Measurements from ENCODE around the gene TTC29.
"Not testable (repeated sequence)": the region's sequence is repeated elsewhere in the genome, so short reads cannot be mapped to it uniquely, and the experiment has no call there.

Gene TTC29

DNA sequence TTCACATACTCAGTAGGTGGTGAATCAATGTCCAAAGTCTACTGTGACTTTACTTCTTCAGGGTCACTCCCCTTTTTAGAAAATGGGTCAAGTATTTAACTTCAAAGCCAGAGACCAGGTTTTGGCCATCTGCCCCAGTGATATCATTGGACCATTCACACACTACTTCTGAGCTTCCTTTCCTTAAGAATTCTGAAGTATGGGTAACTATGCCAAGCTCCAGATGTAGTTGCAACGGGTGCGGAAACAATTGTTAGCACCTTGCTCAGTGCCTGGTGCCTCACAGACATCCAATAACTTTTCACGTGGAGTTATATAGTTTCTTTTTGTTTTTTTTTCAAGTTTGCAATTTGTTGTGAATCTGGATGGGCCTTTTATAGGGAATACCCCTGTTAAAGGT is 62.6 kb downstream of the TTC29 start:
- no peak overlapping the region for H3K4me3 ChIP-seq

DNA sequence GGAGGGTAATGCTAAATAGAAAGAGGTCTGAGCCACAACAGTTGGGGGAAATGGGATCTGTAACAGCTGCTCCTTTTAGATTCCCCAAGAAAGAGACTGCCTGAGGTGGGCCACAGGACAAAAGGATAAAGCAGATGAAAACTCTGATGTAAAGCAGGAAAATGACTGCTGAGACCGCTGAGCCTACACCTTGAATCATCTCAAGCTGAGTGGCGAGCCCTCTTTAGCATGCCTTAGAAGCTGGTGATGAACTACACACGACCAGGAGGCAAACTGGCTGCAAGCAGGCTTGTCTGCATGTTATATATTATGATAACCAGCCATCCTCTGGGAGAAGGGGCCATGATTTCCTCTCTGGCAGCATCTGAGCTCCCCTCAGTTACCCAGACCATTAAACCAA is 88.4 kb downstream of the TTC29 start:
- Histone ChIP-seq H3K4me3 (no peak overlapping the region), H3K27ac (no peak overlapping the region)

More for the DNA sequence above, 62.6 kb downstream of the TTC29 start:
- H3K27ac ChIP-seq = no peak overlapping the region

DNA sequence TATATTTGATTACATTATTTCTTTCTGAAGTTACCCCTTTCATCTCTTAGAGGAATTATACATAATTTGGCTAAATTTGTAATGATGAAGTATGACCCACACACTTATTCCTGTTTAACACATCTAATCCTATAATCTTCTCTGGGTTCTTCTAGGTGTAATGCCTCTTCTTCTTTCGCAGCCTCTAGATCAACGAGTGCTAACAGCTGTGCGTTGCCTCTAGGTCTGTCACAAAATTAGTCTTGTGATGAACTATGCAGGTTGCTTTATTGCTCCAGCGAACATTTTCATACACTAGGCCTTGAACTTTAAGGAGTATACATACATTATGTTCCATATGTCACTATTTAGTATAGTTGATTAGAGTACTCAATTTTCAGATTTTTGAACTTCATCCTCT is 89.9 kb downstream of the TTC29 start:
- H3K4me3 ChIP-seq = no peak overlapping the region
- no peak overlapping the region for H3K27ac ChIP-seq

DNA sequence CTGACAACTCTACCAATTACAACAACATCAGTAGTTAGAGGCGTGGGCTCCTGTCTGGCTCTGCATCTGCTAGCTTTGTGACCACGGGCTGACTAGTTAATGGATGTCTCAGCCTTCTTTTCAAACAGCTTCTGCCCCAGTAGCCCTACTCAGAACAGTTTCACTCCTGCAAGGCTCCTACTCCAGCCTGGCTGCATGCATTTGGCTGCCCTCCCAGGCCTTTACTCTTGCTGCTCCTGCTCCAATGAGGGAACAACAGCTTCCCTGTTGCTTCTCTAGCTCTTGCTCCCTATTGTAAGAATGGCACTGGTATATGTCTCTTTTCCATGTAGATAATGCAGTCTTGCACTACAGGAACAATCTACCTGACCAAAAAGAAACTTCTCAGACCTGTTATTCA is 93.3 kb downstream of the TTC29 start:
- no peak overlapping the region for H3K4me3 ChIP-seq
- no peak overlapping the region for H3K27ac ChIP-seq

DNA sequence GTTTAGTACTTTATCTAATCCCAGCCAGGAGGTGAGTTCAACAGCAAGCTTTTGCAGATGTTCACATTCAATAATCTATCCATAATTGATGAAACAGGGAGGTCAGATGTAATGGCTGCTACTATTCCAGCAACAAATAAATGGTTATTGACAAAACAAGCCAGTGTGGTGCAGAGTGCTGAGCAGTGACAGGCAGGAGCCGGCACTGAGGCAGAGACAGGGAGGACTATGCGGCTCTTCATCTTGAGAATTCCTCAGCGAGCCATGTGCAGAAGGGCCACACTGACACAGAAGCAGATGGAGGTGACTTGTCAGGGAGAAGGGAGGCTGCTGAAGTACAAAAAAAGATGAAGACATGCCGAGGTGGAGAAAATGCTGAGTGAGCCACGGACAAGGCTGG is 98.3 kb downstream of the TTC29 start:
- H3K27ac ChIP-seq = no peak overlapping the region

DNA sequence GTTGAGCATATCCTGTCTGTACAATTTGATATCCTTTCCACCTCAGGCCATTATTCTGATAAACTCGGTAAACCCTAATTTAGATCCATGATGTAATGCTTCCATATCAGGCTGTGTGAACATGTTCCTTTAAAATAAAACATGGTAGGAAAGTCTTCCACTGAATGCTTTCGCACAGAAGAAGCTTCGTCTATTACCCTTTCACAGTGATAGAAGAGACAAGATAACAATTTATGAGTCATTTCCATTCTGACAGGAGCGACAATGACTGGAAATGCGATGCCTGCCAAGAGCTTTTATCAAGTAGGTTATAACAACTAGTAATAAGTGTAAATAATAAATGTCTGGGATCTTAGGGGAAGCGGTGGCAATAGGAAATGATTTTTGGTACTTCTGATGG is 98.8 kb downstream of the TTC29 start:
- Histone ChIP-seq H3K27ac (no peak overlapping the region), H3K4me3 (no peak overlapping the region)

More for the DNA sequence above, 98.3 kb downstream of the TTC29 start:
- no peak overlapping the region for H3K4me3 ChIP-seq

DNA sequence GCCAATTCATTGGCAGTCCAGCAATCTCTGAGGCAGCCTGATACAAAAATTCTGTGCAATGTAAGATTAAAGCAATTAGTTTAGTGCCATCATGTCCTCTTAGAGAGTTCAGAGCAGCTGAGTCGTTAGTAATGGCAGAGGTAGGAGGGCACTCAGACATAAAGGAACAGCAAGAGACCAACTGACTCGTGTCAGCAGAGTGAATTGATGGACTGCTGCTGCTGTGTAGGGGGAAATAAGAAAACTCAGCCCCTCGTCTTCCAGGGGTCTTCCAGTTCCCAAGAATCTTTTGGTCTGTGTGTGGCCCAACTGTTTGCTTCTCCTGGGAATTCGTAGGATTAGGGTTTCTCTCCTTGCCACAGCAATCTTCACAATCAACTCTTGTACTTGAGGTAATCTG is 100.9 kb downstream of the TTC29 start:
- no peak overlapping the region for H3K27ac ChIP-seq
- H3K4me3 ChIP-seq = no peak overlapping the region

DNA sequence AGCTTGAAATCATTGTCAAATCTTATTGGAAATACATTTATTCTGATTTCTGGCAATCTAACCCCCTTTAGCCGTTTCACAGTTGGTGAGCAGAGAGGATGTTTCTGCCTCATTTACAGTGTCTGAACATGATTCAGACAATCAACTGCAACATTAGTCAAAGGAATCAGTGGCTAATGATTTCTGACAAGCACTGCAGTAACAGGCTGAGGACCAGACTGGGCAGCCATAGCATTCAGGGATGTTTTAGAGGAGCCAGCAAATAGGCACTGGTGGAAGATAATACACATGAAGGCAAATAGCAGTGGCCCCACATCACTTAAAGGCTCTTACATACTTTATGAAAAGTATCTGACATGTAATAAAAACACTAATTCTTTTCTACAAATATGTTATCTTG is 102.8 kb downstream of the TTC29 start:
- no peak overlapping the region for H3K4me3 ChIP-seq
- no peak overlapping the region for H3K27ac ChIP-seq

DNA sequence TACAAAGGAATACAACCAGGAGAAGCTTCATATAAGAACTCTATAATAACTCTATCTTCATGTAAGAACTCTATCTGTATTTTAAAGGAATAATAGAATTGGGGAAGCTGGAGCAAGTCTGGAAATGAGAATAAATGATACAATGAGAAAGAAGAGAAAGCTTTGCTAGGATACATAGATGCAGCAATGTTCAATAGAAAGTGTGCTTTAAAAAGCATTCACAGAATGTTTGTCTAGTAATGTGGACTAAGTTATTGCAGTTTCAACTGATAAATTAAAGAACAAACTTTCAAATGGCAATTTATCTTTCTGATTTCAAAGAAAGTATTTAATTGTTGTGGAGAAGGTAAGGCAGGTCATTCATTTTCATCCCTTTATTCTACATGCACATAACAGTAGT is 104.9 kb downstream of the TTC29 start:
- Histone ChIP-seq H3K27ac (no peak overlapping the region), H3K4me3 (no peak overlapping the region)

DNA sequence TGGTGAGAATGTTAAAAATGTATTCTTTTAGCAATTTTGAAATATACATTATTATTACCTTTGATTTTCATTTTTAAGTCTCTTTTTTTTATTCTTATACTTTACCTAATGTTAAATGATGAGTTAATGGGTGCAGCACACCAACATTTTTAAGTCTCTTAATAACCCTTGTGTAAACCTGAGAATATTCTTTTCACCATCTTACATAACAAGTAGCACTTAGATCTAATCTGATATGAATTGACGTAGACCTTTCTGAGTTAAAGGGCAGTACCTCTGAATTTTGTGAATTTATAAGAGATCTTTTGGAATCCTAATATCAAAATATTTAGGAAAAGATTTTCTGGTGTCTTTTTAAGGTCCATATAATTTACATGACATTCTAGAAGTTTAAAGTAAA is 110.6 kb downstream of the TTC29 start:
- no peak overlapping the region for H3K4me3 ChIP-seq
- no peak overlapping the region for H3K27ac ChIP-seq

DNA sequence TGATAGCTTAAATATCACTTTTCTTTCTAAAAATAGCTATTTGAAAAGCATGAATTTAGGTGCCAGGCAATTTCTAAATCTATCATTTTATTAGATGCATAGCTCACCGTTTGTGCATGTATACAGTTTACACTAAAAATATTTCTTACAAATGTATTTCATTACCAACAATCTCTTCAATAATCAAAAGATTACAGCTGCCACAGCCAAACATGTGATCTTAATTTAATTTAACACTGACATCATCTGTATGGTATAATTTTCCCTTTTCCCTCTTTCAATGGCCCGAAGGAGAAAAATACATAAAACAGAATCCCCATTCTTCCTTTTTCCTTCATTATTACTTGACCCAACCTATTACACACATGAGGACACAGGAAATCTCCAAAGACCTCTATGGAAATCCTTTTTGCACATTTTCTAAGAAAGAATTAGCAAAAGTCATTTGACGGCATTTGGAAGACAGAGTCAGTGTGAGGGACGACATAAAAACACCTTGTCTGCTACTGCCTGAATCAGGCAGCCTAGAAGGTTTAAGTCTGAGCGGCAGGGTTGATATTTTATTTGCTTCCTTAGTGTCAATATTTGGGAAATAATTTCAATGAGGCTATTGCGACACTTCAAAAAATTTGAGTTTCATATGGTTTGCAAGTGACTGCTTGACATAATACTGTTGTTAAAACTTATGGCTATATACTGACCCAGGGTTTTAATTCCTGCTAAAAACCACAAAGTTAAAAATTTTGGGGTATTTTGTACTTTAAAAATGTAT is 111.2 kb downstream of the TTC29 start:
- H3K4me3 ChIP-seq = no peak overlapping the region
- no peak overlapping the region for H3K27ac ChIP-seq

DNA sequence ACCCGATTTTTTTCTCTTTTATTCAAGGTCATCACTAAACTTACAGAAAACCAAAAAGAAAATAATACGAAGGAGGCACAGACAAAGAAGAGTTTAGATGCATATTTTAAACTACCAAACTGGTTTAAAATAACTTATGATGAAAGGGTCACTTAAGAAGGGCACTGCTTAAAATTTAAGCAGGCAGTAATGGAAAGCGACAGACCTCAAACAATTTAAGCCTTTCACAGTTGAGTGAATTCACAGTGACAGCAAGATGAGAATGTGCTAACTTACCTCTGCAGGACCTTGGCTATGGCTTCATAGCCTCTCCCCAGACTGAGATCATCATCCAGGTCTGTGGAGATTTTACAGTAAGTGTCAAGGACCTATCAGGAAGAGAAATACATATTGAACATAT is 112.1 kb downstream of the TTC29 start:
- H3K4me3 ChIP-seq = no peak overlapping the region
- no peak overlapping the region for H3K27ac ChIP-seq

DNA sequence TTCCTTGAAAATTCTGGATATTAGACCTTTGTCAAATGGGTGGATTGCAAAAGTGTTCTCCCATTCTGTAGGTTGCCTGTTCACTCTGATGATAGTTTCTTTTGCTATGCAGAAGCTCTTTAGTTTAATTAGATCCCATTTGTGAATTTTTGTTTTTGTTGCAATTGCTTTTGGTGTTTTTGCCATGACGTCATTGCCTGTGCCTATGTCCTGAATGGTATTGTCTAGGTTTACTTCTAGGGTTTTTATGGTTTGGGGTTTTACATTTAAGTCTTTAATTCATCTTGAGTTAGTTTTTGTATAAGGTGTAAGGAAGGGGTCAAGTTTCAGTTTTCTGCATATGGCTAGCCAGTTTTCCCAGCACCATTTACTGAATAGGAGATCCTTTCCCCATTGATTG is 122.7 kb downstream of the TTC29 start:
- not testable (repeated sequence) for H3K4me3 ChIP-seq, H3K27ac ChIP-seq

DNA sequence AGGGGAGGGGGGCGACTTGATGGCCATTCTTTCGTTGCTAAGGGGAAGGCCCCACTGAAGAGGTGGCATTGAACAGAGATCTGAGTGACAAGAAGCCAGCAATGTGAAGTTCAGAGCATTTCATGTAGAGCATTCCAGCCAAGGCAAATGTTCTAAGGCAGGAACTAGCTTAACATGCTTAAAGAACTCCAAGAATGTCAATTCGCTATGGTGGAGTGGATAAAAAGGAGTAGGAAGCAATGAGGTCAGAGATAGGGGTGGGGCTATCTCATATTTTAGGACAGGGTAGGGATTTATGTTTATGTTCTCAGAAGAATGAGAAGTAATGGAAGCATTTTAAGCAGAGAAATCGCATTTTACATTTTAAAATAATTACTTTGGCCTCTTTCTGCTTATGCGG is 130.9 kb downstream of the TTC29 start:
- no peak overlapping the region for H3K27ac ChIP-seq
- no peak overlapping the region for H3K4me3 ChIP-seq

DNA sequence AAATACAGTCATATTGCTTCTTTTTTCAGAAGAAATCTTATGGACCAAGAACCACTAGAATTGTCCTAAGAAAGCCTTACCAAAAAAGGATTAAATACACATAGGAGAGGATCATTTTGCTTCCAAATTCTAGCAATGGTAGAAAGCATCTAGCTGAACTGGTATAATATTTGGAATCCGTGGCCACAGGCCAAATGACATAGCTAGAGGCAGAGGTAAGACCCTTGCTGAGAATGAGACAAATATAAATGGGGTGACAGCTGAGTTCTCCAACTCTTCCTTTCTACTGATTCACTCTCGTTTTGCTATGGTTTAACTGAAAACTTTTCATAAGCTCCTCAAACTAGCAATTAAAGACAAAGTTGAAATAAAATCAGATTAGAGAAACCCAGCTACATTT is 150.0 kb downstream of the TTC29 start:
- H3K27ac ChIP-seq = no peak overlapping the region
- H3K4me3 ChIP-seq = no peak overlapping the region

DNA sequence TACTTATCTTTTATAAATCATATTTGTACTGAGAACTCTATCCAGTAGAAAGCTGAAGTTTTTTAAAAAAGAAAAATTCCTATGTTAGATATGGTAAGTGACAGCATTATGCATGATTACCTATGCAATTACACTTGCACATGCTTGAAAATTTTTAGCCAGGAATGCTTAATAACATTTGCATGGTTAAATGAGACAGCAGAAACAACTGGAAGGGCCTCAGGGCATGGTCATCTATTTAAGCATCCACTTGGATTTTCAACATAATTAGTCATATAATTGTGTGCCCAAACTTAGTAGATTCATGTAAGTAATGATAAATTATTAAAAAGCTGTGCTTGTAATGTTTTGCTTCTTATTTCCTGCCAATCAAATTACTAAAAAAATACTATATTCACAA is 151.9 kb downstream of the TTC29 start:
- Histone ChIP-seq H3K27ac (no peak overlapping the region), H3K4me3 (no peak overlapping the region)

DNA sequence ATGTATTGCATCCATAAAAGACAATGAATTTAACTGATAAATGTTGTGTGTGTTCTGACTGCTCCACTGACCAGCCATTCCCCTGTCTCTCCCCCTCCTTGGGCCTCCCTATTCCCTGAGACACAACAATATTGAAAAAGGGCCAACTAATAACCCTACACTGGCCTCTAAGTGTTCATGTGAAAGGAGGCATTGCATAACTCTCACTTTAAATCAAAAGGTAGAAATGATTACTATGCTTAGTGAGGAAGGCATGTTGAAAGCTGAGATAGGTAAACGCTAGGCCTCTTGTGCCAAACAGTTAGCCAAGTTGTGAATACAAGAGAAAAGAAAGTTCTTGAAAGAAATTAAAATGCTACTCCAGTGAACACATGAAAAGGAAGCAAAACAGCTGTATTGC is 154.2 kb downstream of the TTC29 start:
- Histone ChIP-seq H3K4me3 (no peak overlapping the region), H3K27ac (no peak overlapping the region)

DNA sequence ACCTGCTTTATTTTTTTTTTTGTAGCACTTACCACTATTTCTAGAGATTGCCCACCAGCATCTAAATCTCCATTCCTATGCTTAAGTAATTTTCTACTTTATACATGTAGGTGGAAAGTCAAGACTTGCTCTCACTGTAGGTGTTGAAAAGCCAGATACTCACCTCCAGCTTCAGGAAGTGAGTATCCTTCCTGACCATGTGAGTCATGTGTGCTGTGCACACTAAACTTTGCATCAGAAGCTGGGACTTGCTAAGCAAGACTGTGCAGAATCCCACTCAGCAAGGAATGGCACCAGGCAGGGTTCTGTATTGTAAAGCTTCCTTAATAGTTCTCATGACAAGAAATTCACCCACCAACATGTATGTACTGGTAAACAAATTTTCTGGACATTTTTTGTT is 155.1 kb downstream of the TTC29 start:
- H3K27ac ChIP-seq = no peak overlapping the region
- no peak overlapping the region for H3K4me3 ChIP-seq

DNA sequence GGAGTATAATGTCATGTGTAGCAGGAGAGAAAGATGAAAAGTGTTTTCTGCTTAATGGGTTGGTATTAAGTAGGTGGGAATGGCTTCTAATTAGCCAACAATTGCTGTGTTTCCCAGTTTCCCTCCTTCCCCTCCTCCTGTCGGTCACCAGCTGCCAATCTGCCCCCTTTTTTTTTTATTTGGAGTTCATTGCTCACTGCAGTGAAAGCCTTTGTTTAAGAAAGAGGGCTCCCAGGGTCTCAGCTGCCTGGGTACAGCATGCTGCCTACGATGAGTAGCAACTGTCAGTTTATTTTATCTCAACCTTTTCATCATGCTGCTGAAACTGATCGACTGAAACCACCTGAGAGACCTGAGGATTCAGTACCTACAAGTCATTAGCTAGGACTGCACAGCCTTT is 157.9 kb downstream of the TTC29 start:
- Histone ChIP-seq H3K4me3 (no peak overlapping the region), H3K27ac (no peak overlapping the region)

DNA sequence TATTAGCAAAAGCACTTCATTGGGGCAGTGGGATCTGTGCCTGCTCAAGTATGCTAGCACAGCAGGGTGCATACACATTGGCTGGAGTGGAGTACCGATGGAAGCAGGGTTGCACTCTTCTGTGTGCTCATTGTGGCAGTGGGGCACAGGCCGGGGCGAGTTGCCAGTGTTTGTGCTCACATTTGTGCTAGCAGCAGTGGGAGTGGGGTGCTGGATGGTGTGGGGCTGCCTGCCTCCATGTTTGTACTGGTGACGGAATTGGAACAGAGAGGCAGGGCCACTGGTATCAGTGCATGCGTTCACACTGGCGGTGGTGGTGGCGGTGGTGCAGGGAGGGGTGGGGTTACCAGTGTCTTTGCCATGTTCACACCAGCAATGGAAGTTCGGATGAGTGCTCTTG is 169.0 kb downstream of the TTC29 start:
- no peak overlapping the region for H3K27ac ChIP-seq
- no peak overlapping the region for H3K4me3 ChIP-seq

DNA sequence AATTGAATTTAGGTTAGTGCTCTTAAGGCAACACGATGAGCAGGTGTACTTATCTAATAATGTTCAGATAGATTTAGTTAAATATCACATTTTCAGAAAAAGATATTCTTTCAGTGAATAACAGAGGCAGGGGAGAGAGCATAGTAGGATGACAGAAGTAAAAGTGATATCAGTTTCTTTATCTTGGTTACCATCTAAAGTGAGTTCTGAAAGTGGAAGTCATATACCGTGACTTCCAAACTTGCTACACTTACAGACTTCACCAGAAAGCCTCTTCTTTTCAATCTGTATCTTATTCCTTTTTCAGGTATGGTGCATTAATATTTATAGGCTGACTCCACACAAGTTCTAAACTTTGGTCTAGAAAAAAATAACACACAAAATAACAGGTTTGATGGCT is 182.1 kb downstream of the TTC29 start:
- Histone ChIP-seq H3K27ac (no peak overlapping the region), H3K4me3 (no peak overlapping the region)

DNA sequence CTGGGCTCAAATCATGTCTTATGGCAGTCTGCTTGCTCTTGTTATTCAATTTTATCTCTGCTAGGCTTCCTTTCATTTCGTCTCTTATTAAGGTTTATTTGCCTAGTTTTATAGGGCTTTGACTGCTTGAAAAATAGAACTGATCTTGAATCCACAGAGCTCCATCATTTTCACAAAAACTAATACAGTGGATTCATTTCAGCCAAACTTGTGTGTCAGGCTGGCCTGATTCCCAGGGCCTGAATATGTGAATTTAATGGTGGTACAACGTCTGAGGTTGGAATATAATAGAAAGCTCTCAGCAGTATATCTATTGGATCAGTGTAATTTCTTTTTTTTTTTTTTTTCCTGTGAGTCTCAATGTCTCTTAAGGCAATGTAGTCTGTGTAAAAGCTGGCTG is 183.6 kb downstream of the TTC29 start:
- H3K4me3 ChIP-seq = no peak overlapping the region
- H3K27ac ChIP-seq = no peak overlapping the region
